HG03520 (cell line): ENCODE data around the gene RPL39L.

ENCODE experiments used
- ATAC-seq: cut with Tn5 transposase; IDR thresholded peaks from one replicate; pipeline ENCODE4 v1.9.1; 2021; ENCODE audit warnings: mild to moderate bottlenecking, moderate library complexity; ENCODE audit not compliant: unreplicated experiment

Gene RPL39L

DNA sequence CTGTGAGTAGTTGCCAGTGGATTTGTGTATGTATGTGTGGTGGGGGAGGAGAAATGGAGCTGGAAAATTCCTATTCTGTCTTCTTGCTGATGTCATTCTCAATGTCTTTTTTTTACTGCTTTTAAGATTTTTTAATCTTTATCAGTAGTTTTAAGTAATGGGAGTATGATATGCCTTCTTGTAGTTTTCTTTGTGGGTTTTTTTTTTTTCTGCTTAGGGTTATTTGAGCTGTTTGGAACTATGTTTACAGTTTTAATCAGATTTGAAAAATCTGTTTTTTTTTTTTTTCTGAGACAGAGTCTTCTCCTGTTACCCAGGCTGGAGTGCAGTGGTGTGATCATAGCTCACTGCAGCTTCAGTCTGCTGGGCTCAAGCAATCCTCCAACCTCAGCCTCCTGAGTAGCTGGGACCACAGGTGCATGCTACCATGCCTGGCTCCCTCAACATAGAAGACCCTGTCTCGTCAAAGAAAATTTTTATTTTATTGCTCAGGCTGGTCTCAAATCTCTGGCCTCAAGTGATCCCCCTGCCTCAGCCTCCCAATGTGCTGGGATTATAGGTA, 37.1 kb downstream of the RPL39L start:
- ATAC-seq, result no peak

DNA sequence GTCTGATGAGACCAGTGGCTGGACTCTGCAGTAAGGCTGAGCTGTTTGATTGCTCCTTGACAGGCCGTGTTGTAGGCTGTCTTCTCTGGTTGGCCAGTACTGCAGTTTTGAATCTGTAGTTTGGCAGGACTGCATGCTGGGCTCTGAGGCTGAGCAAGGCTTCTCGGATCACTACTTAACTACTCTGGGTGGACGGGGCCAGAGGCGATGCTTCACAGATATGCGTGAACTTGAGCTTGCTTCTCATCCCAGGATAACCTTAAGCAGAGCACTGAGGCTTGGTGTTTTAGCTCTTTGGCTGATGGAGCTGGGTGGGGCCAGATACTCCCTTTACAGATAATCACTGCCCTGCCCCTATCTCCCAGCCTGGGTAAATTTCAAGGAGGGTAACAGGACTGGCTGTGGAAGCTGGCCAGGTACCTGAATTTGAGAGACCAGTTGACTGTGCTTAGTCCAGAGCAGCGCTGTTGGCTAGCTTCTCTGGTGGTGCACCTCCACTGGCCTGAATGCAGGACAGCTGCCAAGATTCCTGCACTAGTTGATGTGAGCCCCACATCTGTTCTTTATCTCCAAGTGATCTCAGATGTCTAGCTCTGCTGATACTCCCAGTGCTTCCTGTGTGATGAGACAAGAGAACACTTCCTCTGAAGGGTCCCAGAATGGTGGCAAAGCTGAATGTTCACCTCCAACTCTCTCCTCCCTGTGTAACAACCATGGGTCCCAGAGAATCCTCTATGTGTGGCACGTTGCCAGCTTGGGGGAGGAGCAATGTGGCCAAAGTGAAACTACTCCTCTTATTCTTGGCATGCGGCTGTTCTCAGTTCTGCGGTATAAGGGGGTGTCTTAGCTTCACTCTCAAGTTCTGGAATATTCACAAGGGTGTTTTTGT, 37.9 kb downstream of the RPL39L start:
- no peak for ATAC-seq

DNA sequence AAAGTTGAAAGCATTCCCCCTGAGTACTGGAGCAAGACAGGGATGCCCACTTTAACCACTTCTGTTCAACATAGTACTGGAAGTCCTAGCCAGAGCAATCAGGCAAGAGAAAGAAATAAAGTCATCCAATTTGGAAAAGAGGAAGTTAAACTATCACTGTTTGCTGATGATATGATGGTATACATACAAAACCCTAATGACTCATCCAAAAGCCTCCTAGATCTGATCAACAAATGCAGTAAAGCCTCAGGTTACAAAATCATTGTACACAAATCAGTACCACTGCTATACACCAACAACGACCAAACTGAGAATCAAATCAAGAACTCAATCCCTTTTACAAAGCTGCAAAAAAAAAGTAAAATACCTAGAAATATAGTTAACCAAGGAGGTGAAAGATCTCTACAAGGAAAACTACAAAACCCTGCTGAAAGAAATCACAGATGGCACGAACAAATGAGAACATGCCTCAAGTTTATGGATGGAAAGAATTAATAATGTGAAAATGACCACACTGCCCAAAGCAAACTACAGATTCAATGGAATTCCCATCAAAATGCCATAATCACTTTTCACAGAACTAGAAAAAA, 40.3 kb downstream of the RPL39L start:
- no peak for ATAC-seq

DNA sequence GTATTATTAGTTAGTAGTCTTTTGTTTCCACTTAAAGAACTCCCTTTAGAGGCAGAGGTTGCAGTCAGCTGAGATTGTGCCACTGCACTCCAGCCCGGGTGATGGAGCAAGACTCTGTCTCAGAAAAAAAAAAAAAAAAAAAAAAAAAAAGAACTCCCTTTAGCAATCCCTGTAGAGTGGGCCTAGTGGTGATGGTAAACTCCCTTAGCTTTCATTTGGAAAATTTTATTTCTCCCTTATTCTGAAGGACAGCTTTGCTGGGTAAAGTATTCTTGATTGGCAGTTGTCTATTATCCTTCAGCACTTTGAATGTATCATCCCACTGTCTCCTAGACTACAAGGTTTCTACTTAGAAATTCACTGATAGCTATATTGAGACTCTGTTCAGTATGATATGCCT, 46.0 kb downstream of the RPL39L start:
- no peak for ATAC-seq

DNA sequence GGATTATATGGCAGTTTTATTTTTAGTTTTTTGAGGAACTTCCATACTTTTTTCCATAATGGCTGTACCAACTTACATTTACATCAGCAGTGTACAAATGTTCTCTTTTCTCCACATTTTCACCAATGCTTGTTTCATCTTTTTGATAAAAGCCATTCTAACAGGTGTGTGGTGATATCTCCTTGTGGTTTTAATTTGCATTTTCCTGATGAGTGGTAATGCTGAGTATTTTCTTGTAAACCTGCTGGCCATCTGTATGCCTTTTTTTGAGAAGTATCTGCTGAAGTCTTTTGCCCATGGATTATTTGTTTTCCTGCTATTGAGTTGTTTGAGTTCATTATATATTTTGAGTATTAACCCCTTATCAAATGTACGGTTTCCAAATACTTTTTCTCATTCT, 50.6 kb downstream of the RPL39L start:
- no peak for ATAC-seq

DNA sequence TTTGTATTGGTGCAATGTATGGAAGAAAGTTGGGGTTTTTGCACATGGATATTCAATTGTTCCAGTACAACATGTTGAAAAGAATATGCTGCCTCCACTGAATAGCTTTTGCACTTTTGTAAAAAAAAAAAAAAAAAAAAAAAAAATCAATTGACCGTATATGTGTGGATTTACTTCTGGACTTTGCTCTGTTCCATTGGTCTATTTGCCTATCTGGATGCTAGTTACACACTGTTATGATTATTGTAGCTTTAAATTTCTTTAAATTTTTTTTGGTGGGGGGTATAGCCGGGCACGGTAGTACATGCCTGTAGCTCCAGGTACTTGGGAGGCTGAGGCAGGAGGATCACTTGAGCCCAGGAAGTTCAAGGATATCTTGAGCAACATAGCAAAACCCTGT, 52.5 kb downstream of the RPL39L start:
- no peak for ATAC-seq

DNA sequence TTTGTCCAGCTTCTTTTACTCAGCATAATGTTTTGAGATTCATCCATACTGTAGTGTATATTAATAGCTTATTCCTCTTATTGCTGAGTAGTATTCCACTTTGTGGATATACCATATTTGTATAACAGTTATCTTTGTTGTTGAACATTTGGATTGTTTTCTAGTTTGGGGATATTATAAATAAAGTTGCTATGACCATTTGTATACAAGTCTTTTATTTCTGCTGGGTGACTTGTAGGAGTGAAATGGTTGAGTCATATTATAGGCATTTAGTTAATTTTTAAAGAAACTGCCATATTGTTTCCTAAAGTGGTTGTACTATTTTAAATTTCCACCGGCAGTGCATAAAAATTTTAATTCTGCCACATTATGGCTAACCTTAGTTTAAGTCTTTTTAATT, 53.4 kb downstream of the RPL39L start:
- ATAC-seq, result no peak

DNA sequence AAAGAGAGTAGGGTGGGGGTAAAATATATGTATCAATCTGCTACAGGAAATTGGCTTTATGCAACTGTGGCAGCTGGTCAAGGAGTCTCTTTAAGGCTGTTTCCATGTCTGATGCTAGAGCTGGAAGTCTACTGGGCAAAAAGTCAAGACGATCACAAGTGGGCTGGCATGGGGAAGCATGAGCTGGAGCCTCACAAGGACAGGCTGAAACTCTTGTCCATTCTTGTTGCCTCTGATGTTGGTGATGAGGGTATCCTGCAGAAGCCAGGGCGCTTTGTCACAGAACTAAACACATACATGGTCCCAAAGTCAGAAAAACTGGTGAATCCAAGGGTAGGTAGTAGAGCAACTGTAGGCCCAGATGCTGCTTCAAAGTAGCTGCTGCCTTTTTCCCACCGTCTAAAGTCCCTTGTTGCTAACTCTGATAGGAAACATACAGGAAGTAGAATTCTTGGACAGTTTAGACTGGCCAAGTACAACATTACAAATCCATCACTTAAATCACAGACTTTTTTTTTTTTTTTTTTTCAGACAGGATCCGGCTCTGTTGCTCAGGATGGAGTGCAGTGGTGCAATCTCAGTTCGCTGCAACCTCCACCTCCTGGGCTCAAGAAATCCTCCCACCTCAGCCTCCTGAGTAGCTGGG, 54.2 kb downstream of the RPL39L start:
- ATAC-seq, result no peak

DNA sequence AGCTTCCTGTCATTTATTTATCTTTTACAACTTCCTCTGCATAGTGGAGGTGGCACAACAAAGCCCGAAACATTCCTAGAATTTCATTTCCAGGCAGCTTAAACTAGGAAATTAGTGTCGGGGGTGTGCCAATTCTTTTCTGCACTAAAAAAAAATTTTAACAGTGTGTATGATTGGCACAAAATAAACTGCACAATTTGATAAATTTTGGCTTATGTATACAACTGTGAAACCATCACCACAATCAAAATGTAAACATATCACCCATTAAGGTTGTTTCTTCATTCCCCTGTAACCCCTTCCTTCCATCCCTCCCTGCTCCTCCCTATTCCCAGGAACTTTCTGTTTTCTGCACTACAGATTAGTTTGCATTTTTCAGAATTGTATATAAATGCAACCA, 54.7 kb downstream of the RPL39L start:
- ATAC-seq, result no peak

DNA sequence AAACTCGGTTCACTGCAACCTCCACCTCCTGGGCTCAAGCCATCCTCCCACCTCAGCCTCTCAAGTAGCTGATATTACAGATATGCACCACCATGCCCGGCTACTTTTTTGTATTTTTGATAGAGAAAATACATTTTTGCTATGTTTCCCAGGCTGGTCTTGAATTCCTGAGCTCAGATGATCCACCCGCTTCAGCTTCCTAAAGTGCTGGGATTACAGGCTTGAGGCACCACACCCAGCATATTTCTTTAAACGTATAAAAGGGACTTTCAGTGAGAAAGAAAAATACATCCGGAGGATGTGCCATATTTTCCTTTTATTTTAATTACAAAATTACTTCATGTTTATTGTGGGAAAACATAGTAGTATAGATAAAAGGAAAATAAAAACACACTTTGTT, 55.2 kb downstream of the RPL39L start:
- ATAC-seq, result no peak

DNA sequence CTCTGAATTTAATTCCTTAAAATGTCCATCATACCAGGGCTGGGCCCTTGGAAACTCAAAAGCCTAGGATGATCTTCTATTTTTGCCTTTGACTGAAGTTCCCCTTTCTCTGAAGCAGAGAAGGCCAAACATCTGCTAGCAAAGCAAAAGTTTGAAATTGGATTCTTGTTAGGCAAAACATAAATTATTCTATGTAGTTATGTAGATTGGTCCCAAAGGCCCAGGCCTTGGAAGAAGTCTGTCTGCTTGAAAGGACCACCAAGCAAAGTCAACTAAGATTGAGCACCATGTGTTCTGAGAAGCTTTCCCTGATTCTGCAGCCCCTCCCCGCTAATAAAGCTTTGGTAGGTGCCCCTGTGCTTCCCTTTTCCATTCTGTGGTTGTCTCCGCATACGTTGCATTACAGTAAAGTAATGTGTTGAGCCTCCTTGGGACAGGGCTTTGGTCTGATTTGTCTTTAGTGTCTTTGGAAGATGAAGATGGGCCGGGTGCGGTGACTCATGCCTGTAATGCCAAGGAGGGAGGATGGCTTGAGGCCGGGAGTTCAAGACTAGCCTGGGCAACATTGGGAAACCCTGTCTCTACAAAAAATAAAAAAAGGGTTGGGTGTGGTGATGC, 56.4 kb downstream of the RPL39L start:
- ATAC-seq, result no peak

DNA sequence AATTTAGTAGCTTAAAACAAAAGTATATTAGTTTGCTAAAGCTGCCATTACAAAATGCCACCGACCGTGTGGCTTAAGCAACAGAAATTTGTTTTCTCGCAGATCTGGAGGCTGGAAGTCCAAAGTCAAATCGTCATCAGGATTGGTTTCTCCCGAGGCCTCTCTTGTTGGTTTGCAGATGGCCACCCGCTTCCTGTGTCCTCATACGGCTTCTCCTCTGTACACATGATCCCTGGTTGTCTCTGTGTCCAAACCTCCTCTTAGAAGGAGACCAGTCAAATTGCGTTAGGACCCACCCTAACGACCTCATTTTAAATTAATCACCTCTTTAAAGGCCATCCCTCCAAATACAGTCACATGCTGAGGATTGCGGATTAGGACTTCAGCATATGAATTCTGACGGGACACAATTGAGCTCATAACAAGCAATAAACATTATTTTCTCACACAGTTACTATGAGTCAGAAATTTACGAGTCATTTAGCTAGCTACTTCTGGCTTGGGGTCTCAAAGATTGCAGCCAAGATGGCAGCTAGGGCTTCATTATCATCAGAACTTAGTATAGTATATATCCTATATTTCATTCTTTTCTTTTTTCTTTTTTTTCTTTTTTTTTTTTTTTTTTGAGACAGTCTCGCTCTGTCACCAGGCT, 58.4 kb downstream of the RPL39L start:
- no peak for ATAC-seq

DNA sequence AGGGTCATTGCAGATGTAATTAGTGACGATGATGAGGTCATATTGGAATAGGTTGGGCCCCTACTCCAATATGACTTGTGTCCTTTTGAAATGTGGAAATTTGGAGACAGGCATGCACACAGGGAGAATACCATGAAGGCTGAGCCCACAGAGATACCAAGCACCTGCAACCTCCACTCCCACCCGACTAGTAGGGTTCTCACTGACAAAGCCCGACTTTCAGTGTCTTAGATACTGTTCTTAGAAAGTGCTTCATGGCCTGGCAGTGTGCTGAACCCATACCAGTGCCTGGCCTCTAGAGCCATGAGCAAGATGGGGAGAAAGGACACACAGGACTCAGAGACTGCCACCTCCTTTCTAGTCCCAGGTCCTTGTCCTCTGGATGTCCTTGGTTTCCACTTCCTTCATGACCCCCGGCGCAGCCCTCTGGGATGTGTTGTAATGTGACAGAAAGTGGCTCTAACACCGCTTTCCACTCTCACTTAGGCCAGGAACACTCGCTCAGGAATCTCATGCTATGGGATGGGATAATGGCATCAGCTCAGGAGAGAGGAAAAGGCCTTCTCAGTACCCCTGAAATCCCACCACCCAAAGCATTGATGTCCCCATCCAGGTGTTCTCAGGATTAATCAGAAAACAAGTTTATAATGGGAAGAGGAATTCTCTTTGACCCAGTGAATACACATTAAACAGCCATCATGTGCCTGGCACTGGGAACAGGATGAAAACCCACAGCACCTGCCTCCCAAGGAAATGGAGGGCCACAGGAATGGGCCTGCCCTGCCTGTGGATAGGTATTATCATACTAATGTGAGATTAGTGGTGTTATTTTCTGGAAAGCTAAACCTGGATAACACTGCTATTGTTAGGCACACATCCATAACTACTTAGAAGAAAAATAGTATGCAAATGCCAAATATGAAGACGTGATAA, 59.9 kb downstream of the RPL39L start:
- no peak for ATAC-seq

DNA sequence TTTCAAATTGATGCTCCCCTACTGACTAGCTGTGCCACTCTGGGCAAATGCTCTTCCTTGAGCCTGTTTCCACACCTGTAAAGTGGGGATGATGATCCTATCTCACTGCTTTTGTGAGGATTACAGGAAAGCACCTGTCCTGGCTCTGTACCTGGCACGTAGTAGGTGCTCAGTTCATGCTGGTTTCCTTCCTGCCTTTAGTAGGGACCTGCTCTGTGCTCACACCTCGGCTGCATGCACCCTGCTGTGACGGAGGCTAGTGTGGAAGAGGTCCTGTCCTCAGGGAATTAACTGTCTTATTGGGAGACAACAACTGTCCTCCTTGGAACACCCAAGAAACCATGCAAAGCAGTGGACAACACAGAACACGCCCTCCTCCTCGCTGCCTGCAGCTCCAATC, 61.8 kb downstream of the RPL39L start:
- ATAC-seq, result no peak

DNA sequence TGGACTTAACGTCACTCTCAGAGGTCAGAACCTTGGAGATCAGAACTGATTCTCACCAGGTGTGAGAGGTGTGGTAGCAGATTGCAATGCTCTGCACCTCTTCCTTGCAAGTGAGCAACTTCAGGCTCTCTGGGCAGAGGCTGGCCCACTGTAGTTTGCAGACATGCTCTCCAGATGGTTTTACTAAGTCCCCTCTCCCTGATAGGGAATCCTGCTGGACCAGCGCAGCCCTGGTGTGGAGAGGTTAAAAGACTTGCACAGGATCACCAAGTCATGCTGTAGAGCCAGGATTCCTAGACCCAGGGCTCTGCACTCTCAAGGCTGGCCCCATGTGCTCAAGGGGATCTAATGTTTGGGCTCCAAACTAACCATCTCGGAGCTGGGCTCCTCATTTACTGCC, 62.2 kb downstream of the RPL39L start:
- ATAC-seq, result no peak

DNA sequence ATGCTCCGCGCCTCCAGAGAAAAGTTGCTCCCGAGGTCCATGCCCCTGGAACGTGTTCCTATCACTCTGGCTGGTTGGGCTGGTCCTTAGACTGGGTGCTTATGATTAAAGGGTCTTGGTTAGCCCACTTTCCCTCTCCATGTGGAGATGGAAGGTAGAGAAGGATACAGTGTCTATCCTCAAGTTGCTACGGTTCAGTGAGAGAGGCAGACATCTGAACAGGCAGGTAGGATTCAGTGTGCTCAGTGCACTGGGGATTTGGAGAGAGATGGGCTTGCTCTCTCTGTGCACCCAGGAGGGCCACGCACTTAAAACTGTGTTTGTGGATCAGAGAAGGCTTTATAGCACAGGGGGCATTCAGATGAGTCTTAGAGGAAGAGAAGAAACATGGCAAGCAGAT, 63.0 kb downstream of the RPL39L start:
- ATAC-seq, result no peak

DNA sequence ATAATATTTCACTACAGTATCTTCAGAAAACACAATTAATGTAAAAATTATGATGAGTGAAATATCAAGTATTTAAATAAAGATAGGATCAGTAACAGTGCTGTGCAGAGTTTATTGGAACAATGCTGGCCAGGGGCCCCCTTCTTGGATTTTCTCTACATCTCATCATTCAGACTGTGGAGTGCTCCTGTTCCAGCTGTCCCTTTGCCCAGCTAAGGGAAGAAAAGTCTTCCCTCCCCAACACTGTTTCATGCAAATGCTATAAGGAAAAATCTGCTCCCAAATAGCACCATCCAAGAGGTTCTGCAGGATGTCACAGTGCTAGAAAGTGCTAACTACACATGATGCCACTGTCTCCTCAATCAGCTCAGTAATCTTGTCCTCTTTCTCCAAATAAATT, 64.5 kb downstream of the RPL39L start:
- no peak for ATAC-seq

DNA sequence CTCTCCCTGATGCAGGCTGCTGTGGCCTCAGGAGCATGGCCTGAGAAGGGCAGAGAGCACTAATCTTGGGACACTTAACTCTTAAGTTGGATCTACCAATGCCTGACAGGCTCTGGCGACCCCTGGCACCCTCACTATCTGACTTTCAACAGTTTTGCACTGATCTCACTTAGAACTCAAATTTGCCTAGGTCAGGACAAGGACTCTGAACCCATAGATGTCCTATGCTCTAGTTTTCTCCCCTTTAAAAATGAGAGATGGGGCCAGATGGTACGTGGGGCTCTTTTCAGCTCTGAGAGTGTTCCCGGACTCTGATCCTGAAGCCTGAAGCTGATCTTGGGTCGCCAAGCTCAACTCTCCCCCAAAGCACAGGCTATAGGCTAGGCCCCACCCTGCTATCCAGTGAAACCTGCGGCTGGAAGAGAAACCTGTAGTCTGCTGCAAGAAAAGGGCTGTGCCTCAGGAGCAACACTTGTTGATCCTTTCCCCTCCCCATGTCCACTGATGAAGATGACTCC, 65.7 kb downstream of the RPL39L start:
- no peak for ATAC-seq

DNA sequence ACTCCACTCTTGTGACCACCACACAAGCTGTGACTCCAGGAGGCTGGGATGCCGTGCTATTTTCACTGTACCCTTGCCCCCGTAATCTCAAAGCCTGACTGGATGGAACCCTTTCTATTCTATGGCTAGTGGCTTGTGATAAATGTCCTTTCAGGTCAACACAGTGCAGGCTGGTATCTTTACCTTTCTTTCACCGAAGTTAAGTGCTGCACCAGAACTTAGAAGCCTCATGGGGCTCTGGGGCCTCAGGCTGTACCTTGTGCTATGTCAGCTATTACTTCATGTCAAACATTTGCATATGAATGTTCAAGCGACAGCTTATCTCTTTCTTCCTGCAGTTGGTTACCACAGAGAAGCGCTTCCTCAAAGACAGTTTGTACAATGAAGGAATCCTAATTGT, 66.8 kb downstream of the RPL39L start:
- no peak for ATAC-seq

DNA sequence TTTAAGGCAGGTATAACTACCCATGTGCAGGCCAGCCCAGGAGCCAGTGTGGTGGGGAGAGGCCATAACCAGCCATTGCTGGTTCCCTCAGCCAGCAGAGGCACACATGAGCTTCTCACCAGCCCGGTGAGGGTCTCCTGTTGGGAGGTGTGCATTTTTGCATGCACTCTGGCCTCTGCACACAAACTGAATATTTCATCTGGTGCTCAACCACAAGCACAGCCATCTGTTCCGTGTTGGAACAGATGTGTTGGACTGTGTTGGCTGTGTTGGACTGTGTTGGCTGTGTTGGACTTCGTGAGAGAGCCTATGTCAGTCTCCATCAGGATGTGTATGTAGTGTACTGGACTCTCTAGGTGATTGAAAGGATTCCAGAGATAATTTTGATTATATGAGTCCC, 67.2 kb downstream of the RPL39L start:
- no peak for ATAC-seq
